KMS-11 (cell line): Measurements from ENCODE around the gene SLPI.

Experiments used
- H2AFZ ChIP-seq: fragments of 200-600 bp; sonication (generic); 2 replicates; pipeline ENCODE4 v1.6.1; 2016; ENCODE audit warnings: antibody characterized with exemption, mixed run types, low read depth
- H3K27ac ChIP-seq: fragments of 200-600 bp; sonication (generic); 2 replicates; pipeline ENCODE4 v1.6.1; 2016; ENCODE audit warnings: mild to moderate bottlenecking, mixed run types
- H3K27me3 ChIP-seq: fragments of 200-600 bp; sonication (generic); 2 replicates; pipeline ENCODE4 v1.6.1; 2017; ENCODE audit warnings: mild to moderate bottlenecking, low read depth, mixed run types, moderate library complexity; ENCODE audit not compliant: insufficient read depth
- H3K36me3 ChIP-seq: fragments of 200-600 bp; sonication (generic); 2 replicates; pipeline ENCODE4 v1.6.1; 2017; ENCODE audit warnings: mild to moderate bottlenecking, mixed run types; ENCODE audit not compliant: insufficient read depth
- H3K4me1 ChIP-seq: fragments of 200-600 bp; sonication (generic); 2 replicates; pipeline ENCODE4 v1.6.1; 2016; ENCODE audit warnings: mild to moderate bottlenecking, low read depth, mixed run types; ENCODE audit not compliant: poor library complexity, severe bottlenecking
- H3K4me2 ChIP-seq: fragments of 200-600 bp; sonication (generic); 2 replicates; pipeline ENCODE4 v1.7.0; 2016; ENCODE audit warnings: mild to moderate bottlenecking, mixed run types
- H3K4me3 ChIP-seq: fragments of 200-600 bp; sonication (generic); IDR thresholded peaks from 2 replicates; pipeline ENCODE4 v1.6.1; 2017; ENCODE audit warnings: low read depth, low read length, mixed read lengths; ENCODE audit not compliant: insufficient read depth
- H3K79me2 ChIP-seq: fragments of 200-600 bp; sonication (generic); 2 replicates; pipeline ENCODE4 v1.6.1; 2016; ENCODE audit warnings: low read depth, mixed run types; ENCODE audit not compliant: insufficient read depth
- H3K9ac ChIP-seq: fragments of 200-600 bp; sonication (generic); 2 replicates; pipeline ENCODE4 v1.6.1; 2016; ENCODE audit warnings: mild to moderate bottlenecking, mixed run types
- H4K20me1 ChIP-seq: fragments of 200-600 bp; sonication (generic); 2 replicates; pipeline ENCODE4 v1.6.1; 2016; ENCODE audit warnings: mild to moderate bottlenecking, mixed run types; ENCODE audit not compliant: insufficient read depth
- CTCF ChIP-seq: fragments of 200-600 bp; sonication (generic); conservative IDR thresholded peaks from 2 replicates; pipeline ENCODE4 v1.6.1; 2017; ENCODE audit warnings: low read depth, mild to moderate bottlenecking, antibody characterized with exemption, low read length, moderate library complexity, mixed read lengths

SLPI gene

GRCh38 chr20:45299786-45300185 is 45.4 kb upstream of the SLPI start:
- Histone ChIP-seq H3K27me3 (no peaks in the 10 kb centered on the region), H2AFZ (no peak overlapping the region), H3K9ac (no peak overlapping the region), H3K27ac (no peak overlapping the region), H3K4me3 (no peak overlapping the region), H3K36me3 (no peaks in the 10 kb centered on the region), H4K20me1 (no peaks in the 10 kb centered on the region), H3K4me2 (no peak overlapping the region), H3K79me2 (no peaks in the 10 kb centered on the region), H3K4me1 (peaks cover 32% of the 10 kb centered on the region)
- TF ChIP-seq CTCF, result no peak

- Histone ChIP-seq H3K27ac (no peak overlapping the region), H3K79me2 (no peaks in the 10 kb centered on the region), H3K4me2 (no peak overlapping the region), H3K36me3 (no peaks in the 10 kb centered on the region), H3K4me3 (no peak overlapping the region), H3K9ac (no peak overlapping the region), H4K20me1 (no peaks in the 10 kb centered on the region), H3K27me3 (no peaks in the 10 kb centered on the region), H2AFZ (no peak overlapping the region), H3K4me1 (peaks cover 35% of the 10 kb centered on the region)
- TF ChIP-seq CTCF, result no peak
These were observed 43.6 kb upstream of the SLPI start for GRCh38 chr20:45297786-45298497.

- no peak overlapping the region for H3K27ac ChIP-seq
- H4K20me1 ChIP-seq, result no peaks in the 10 kb centered on the region
- no peak overlapping the region for H3K4me2 ChIP-seq
- no peak for TF ChIP-seq CTCF
- peaks cover 41% of the 10 kb centered on the region for H3K4me1 ChIP-seq
- no peak overlapping the region for H3K4me3 ChIP-seq
- no peak overlapping the region for H2AFZ ChIP-seq
- H3K79me2 ChIP-seq, result no peaks in the 10 kb centered on the region
- H3K36me3 ChIP-seq, result no peaks in the 10 kb centered on the region
- no peaks in the 10 kb centered on the region for H3K27me3 ChIP-seq
- no peak overlapping the region for H3K9ac ChIP-seq
These were observed 40.3 kb upstream of the SLPI start for GRCh38 chr20:45294659-45295058.

GRCh38 chr20:45294003-45294368 is 39.6 kb upstream of the SLPI start:
- Histone ChIP-seq H3K4me2 (peak overlapping the region; percentile 63; the same call in 1 of the 2 replicates), H2AFZ (peak overlapping the region; percentile 97; the same call in 1 of the 2 replicates), H3K4me3 (no peak overlapping the region), H3K4me1 (peaks cover 42% of the 10 kb centered on the region), H4K20me1 (no peaks in the 10 kb centered on the region), H3K79me2 (no peaks in the 10 kb centered on the region), H3K9ac (no peak overlapping the region), H3K27me3 (no peaks in the 10 kb centered on the region), H3K36me3 (no peaks in the 10 kb centered on the region), H3K27ac (no peak overlapping the region)
- TF ChIP-seq CTCF, result peak; percentile 69
